HCT116 (cell line): ENCODE measurements around the gene SPAG5.

Experiments used
- CTCF ChIP-seq, 3 experiments: fragments of 200-600 bp in 1 of 3; sonication (generic) in 1 of 3; IDR thresholded peaks in 2 of 3; conservative IDR thresholded peaks in 1 of 3; 2 replicates each; pipeline ENCODE4 v1.5.1; 2012 to 2017; ENCODE audit warnings: low read depth in 2 of 3, low read length in 2 of 3, antibody characterized with exemption in 1 of 3, borderline replicate concordance in 1 of 3, control low read depth in 1 of 3, mild to moderate bottlenecking in 1 of 3, mixed read lengths in 1 of 3, mixed run types in 1 of 3, moderate library complexity in 1 of 3; ENCODE audit not compliant: insufficient read depth in 1 of 3
- FOSL1 ChIP-seq: IDR thresholded peaks from 2 replicates; pipeline ENCODE4 v1.6.1; 2012; ENCODE audit warnings: low read depth
- REST ChIP-seq: IDR thresholded peaks from 2 replicates; pipeline ENCODE4 v1.6.1; 2012; ENCODE audit warnings: low read depth
- SRF ChIP-seq: IDR thresholded peaks from 2 replicates; pipeline ENCODE4 v1.6.1; 2012; ENCODE audit warnings: low read depth

GRCh38 chr17:28529013-28529400, 69.8 kb downstream of the SPAG5 start:
- TF ChIP-seq CTCF (IDR thresholded peaks at IDR 0.05 in 2 of 3, conservative IDR thresholded peaks at IDR 0.05 in 1 of 3; ENCODE audit: borderline replicate concordance in 1 of 3, insufficient read depth in 1 of 3, low read depth in 2 of 3, low read length in 2 of 3), result no peak
- no peak for TF ChIP-seq REST
- no peak for TF ChIP-seq SRF
- no peak for TF ChIP-seq FOSL1
